GM18951 (cell line): ENCODE results near the gene IL1RAPL1.

Experiments used
- POLR2A ChIP-seq: IDR thresholded peaks from 4 replicates; pipeline ENCODE4 v1.6.1; 2011; ENCODE audit warnings: mild to moderate bottlenecking; ENCODE audit not compliant: insufficient read length, insufficient read depth; ENCODE audit errors: extremely low read depth
- in situ Hi-C: fragments of 300-500 bp; cut with MboI; formaldehyde crosslinking; loops from one replicate; pipeline ENCODE4 v1.12.0; 2022; ENCODE audit warnings: low sequenced_read_pairs, mixed read lengths, inconsistent platforms; ENCODE audit not compliant: unreplicated experiment

The IL1RAPL1 gene

GRCh38 chrX:29661290-29661689 is 1074.0 kb downstream of the IL1RAPL1 start:
- in situ Hi-C loops = no loop called here
- TF ChIP-seq POLR2A = no peak

- no peak for TF ChIP-seq POLR2A
- in situ Hi-C loops = no loop called here
Measured at GRCh38 chrX:29662101-29662500, 1074.9 kb downstream of the IL1RAPL1 start.

GRCh38 chrX:29662759-29663503 is 1075.7 kb downstream of the IL1RAPL1 start:
- in situ Hi-C loops = no loop called here
- no peak for TF ChIP-seq POLR2A

GRCh38 chrX:29665532-29665931 is 1078.3 kb downstream of the IL1RAPL1 start:
- in situ Hi-C loops = no loop called here

GRCh38 chrX:29666366-29666765 is 1079.1 kb downstream of the IL1RAPL1 start:
- in situ Hi-C loops = no loop called here
- TF ChIP-seq POLR2A = no peak

More at GRCh38 chrX:29665532-29665931, 1078.3 kb downstream of the IL1RAPL1 start:
- no peak for TF ChIP-seq POLR2A

GRCh38 chrX:29671421-29671820 is 1084.2 kb downstream of the IL1RAPL1 start:
- in situ Hi-C loops = no loop called here
- no peak for TF ChIP-seq POLR2A

GRCh38 chrX:29687687-29688086 is 1100.4 kb downstream of the IL1RAPL1 start:
- no peak for TF ChIP-seq POLR2A
- in situ Hi-C loops = no loop called here

- in situ Hi-C loops = no loop called here
- TF ChIP-seq POLR2A = no peak
Measured at GRCh38 chrX:29690061-29690460, 1102.8 kb downstream of the IL1RAPL1 start.

- in situ Hi-C loops = no loop called here
- no peak for TF ChIP-seq POLR2A
Measured at GRCh38 chrX:29691044-29691443, 1103.8 kb downstream of the IL1RAPL1 start.

- TF ChIP-seq POLR2A = no peak
- in situ Hi-C loops = no loop called here
Measured at GRCh38 chrX:29693912-29694311, 1106.7 kb downstream of the IL1RAPL1 start.

GRCh38 chrX:29699239-29699638 is 1112.0 kb downstream of the IL1RAPL1 start:
- no peak for TF ChIP-seq POLR2A

GRCh38 chrX:29707088-29707487 is 1119.8 kb downstream of the IL1RAPL1 start:
- TF ChIP-seq POLR2A = no peak
- in situ Hi-C loops = no loop called here

More at GRCh38 chrX:29699239-29699638, 1112.0 kb downstream of the IL1RAPL1 start:
- in situ Hi-C loops = no loop called here

GRCh38 chrX:29721152-29721551 is 1133.9 kb downstream of the IL1RAPL1 start:
- no peak for TF ChIP-seq POLR2A
- in situ Hi-C loops = no loop called here

- no peak for TF ChIP-seq POLR2A
- in situ Hi-C loops = no loop called here
Measured at GRCh38 chrX:29724316-29724715, 1137.1 kb downstream of the IL1RAPL1 start.
